H9 (cell line): ENCODE measurements around the gene ARPIN. TPM values are rescaled to one million over a fixed set of nuclear protein-coding genes. Genes with fewer than 3 reads are reported as not detected.
"Not testable (repeated sequence)": the region's sequence is repeated elsewhere in the genome, so short reads cannot be mapped to it uniquely, and the experiment has no call there.

ENCODE experiments used
- DNase-seq: peaks from one replicate; pipeline ENCODE4 v3.0.0-alpha.2; 2017
- H2AFZ ChIP-seq: one replicate; pipeline ENCODE4 v1.6.1; 2013; ENCODE audit warnings: mild to moderate bottlenecking, low read length, control low read depth, moderate library complexity
- H2AK5ac ChIP-seq: 2 replicates; pipeline ENCODE4 v1.6.1; 2013; ENCODE audit warnings: low read length, control low read depth, mixed read lengths; ENCODE audit not compliant: insufficient read length
- H2BK120ac ChIP-seq: one replicate; pipeline ENCODE4 v1.6.1; 2013; ENCODE audit warnings: low read depth, mild to moderate bottlenecking, low read length, control low read depth, inconsistent platforms; ENCODE audit not compliant: poor library complexity, severe bottlenecking
- H2BK12ac ChIP-seq: 2 replicates; pipeline ENCODE4 v1.6.1; 2013; ENCODE audit warnings: low read length, control low read depth, mixed read lengths, low read depth; ENCODE audit not compliant: insufficient read length
- H2BK15ac ChIP-seq: 2 replicates; pipeline ENCODE4 v1.6.1; 2013; ENCODE audit warnings: low read depth, low read length, control low read depth
- H2BK20ac ChIP-seq: one replicate; pipeline ENCODE4 v1.6.1; 2013; ENCODE audit warnings: low read depth, mild to moderate bottlenecking, low read length, control low read depth, inconsistent platforms; ENCODE audit not compliant: poor library complexity, severe bottlenecking
- H2BK5ac ChIP-seq: 2 replicates; pipeline ENCODE4 v1.6.1; 2013; ENCODE audit warnings: low read length, control low read depth, mixed read lengths; ENCODE audit not compliant: insufficient read length
- H3K14ac ChIP-seq: 2 replicates; pipeline ENCODE4 v1.6.1; 2013; ENCODE audit warnings: low read length, control low read depth; ENCODE audit not compliant: insufficient read depth
- H3K18ac ChIP-seq: 2 replicates; pipeline ENCODE4 v1.6.1; 2013; ENCODE audit warnings: low read depth, mild to moderate bottlenecking, mixed read lengths, low read length, control low read depth; ENCODE audit not compliant: insufficient read length
- H3K23ac ChIP-seq: 2 replicates; pipeline ENCODE4 v1.6.1; 2013; ENCODE audit warnings: low read length, control low read depth, mixed read lengths, low read depth; ENCODE audit not compliant: insufficient read length
- H3K23me2 ChIP-seq: 2 replicates; pipeline ENCODE4 v1.6.1; 2013; ENCODE audit warnings: low read depth, mild to moderate bottlenecking, mixed read lengths, low read length, control low read depth; ENCODE audit not compliant: insufficient read length, poor library complexity, severe bottlenecking
- H3K27ac ChIP-seq: 2 replicates; pipeline ENCODE4 v1.5.1; 2013; ENCODE audit warnings: low read length, control low read depth, mixed read lengths, low read depth; ENCODE audit not compliant: insufficient read length
- H3K27me3 ChIP-seq: 2 replicates; pipeline ENCODE4 v1.6.1; 2013; ENCODE audit warnings: low read length, control low read depth, inconsistent platforms; ENCODE audit not compliant: insufficient read depth
- H3K4ac ChIP-seq: 2 replicates; pipeline ENCODE4 v1.6.1; 2013; ENCODE audit warnings: low read depth, mild to moderate bottlenecking, control low read depth, inconsistent platforms, low read length, moderate library complexity
- H3K4me1 ChIP-seq: 2 replicates; pipeline ENCODE4 v1.6.1; 2013; ENCODE audit warnings: low read length, control low read depth, inconsistent platforms; ENCODE audit not compliant: insufficient read depth
- H3K4me2 ChIP-seq: 2 replicates; pipeline ENCODE4 v1.6.1; 2013; ENCODE audit warnings: low read length, control low read depth, mixed read lengths; ENCODE audit not compliant: insufficient read length, insufficient read depth
- H3K56ac ChIP-seq: 2 replicates; pipeline ENCODE4 v1.6.1; 2013; ENCODE audit warnings: low read depth, mild to moderate bottlenecking, mixed read lengths, low read length, control low read depth; ENCODE audit not compliant: insufficient read length
- H3K79me1 ChIP-seq: 2 replicates; pipeline ENCODE4 v1.6.1; 2013; ENCODE audit warnings: low read depth, mild to moderate bottlenecking, moderate library complexity, low read length, control low read depth, inconsistent platforms; ENCODE audit not compliant: insufficient read depth, poor library complexity, severe bottlenecking
- H3K79me2 ChIP-seq: 2 replicates; pipeline ENCODE4 v1.6.1; 2013; ENCODE audit warnings: low read length, control low read depth, inconsistent platforms; ENCODE audit not compliant: insufficient read depth
- H3K9ac ChIP-seq: 2 replicates; pipeline ENCODE4 v1.6.1; 2013; ENCODE audit warnings: low read length, control low read depth, mixed read lengths; ENCODE audit not compliant: insufficient read length; ENCODE audit errors: extremely low read depth
- H3K9me3 ChIP-seq: one replicate; pipeline ENCODE4 v1.6.1; 2013; ENCODE audit warnings: low read depth, low read length, inconsistent platforms; ENCODE audit not compliant: control insufficient read depth
- H3T11ph ChIP-seq: one replicate; pipeline ENCODE4 v1.6.1; 2013; ENCODE audit warnings: mild to moderate bottlenecking, low read length, control low read depth, inconsistent platforms
- H4K20me1 ChIP-seq: one replicate; pipeline ENCODE4 v1.6.1; 2013; ENCODE audit not compliant: control insufficient read depth, insufficient read length, insufficient read depth
- H4K5ac ChIP-seq: 2 replicates; pipeline ENCODE4 v1.6.1; 2013; ENCODE audit warnings: low read depth, mild to moderate bottlenecking, mixed read lengths, low read length, control low read depth; ENCODE audit not compliant: insufficient read length
- H4K8ac ChIP-seq: replicated peaks from 2 replicates; pipeline ENCODE4 v1.6.1; 2013; ENCODE audit warnings: low read length, control low read depth, mixed read lengths, low read depth; ENCODE audit not compliant: insufficient read length
- H4K91ac ChIP-seq: 2 replicates; pipeline ENCODE4 v1.6.1; 2013; ENCODE audit warnings: low read depth, mild to moderate bottlenecking, moderate library complexity, mixed read lengths, low read length, control low read depth; ENCODE audit not compliant: insufficient read length
- H3K27ac Mint-ChIP-seq, 3 experiments: 2 replicates in 2 of 3; 3 replicates in 1 of 3; pipeline ENCODE4 v1.8.0; 2020 to 2021; ENCODE audit warnings: mixed read lengths in 3 of 3, mild to moderate bottlenecking in 1 of 3, moderate library complexity in 1 of 3
- H3K27me3 Mint-ChIP-seq: 2 replicates; pipeline ENCODE4 v1.8.0; 2021; ENCODE audit warnings: low read depth, mild to moderate bottlenecking, moderate library complexity, mixed read lengths
- H3K36me3 Mint-ChIP-seq, 3 experiments: 2 replicates in 2 of 3; 3 replicates in 1 of 3; pipeline ENCODE4 v1.8.0; 2020 to 2021; ENCODE audit warnings: low read depth in 3 of 3, mixed read lengths in 3 of 3; ENCODE audit not compliant: insufficient read depth in 1 of 3
- H3K4me1 Mint-ChIP-seq, 2 experiments: 2 replicates each; pipeline ENCODE4 v1.8.0; 2020; ENCODE audit warnings: mixed read lengths in 2 of 2
- H3K4me3 Mint-ChIP-seq, 2 experiments: 2 replicates in 1 of 2; 3 replicates in 1 of 2; pipeline ENCODE4 v1.8.0; 2020 to 2021; ENCODE audit warnings: mild to moderate bottlenecking in 2 of 2, mixed read lengths in 2 of 2, moderate library complexity in 1 of 2
- H3K9me3 Mint-ChIP-seq, 2 experiments: 2 replicates in 1 of 2; 3 replicates in 1 of 2; pipeline ENCODE4 v1.8.0; 2020; ENCODE audit warnings: mild to moderate bottlenecking in 2 of 2, mixed read lengths in 2 of 2, moderate library complexity in 1 of 2
- CTCF ChIP-seq: fragments of 200-600 bp; sonication (generic); conservative IDR thresholded peaks from 3 replicates; pipeline ENCODE4 v1.8.0; 2021; ENCODE audit warnings: antibody characterized with exemption, mild to moderate bottlenecking
- WGBS: extraction: QIAGEN DNeasy Blood & Tissue Kit; methylation state at CpG from one replicate; pipeline ENCODE4 v1.1.7; 2013; ENCODE audit warnings: missing lambda C conversion rate, low lambda C conversion rate, mixed read lengths; ENCODE audit not compliant: insufficient read length; ENCODE audit errors: extremely low coverage; 5-methylcytosine and 5-hydroxymethylcytosine counted together
- total RNA-seq: library from RNA; stranded (reverse); gene quantifications from 2 replicates; pipeline ENCODE4 v1.2.1, GENCODE V29; 2021

The ARPIN gene
- total RNA-seq, 1 experiment from 2014 or later, result 6.4 TPM

GRCh38 chr15:89958107-89958805, 45.5 kb upstream of the ARPIN start:
- Histone ChIP-seq H3K9me3 (no peaks in the 10 kb centered on the region), H3K4me1 (no peaks in the 10 kb centered on the region), H2BK5ac (no peak overlapping the region), H3K27me3 (no peaks in the 10 kb centered on the region), H3K56ac (no peak overlapping the region), H2AK5ac (no peak overlapping the region), H4K91ac (no peak overlapping the region), H3K9ac (no peak overlapping the region), H2BK120ac (no peak overlapping the region), H3K4ac (no peak overlapping the region), H3K4me2 (no peak overlapping the region), H3T11ph (no peak overlapping the region), H3K18ac (no peak overlapping the region), H2BK20ac (no peak overlapping the region), H3K23me2 (no peaks in the 10 kb centered on the region), H3K27ac (no peak overlapping the region), H4K8ac (no peak overlapping the region), H3K14ac (no peak overlapping the region), H2AFZ (no peak overlapping the region), H3K79me1 (no peaks in the 10 kb centered on the region), H2BK12ac (no peak overlapping the region), H3K79me2 (no peaks in the 10 kb centered on the region), H3K23ac (no peak overlapping the region), H4K20me1 (no peaks in the 10 kb centered on the region), H2BK15ac (no peak overlapping the region), H4K5ac (no peak overlapping the region)
- no peaks in the 10 kb centered on the region; the same call in 1 of the 2 replicates for H3K27me3 Mint-ChIP-seq
- no peak overlapping the region; a peak in 1 of 7 replicates for H3K27ac Mint-ChIP-seq
- H3K36me3 Mint-ChIP-seq, result peaks cover 0 to 5% (median 0%) of the 10 kb centered on the region in 3 experiments; a peak in 1 of 7 replicates
- TF ChIP-seq CTCF, result no peak
- no peak for DNase-seq
- no peaks in the 10 kb centered on the region for H3K4me1 Mint-ChIP-seq
- H3K4me3 Mint-ChIP-seq, result no peak overlapping the region
- WGBS, result no CpG with 5 or more reads among the region's 18 CpGs
- peaks cover 4 to 5% of the 10 kb centered on the region in 2 experiments; a peak in 4 of 5 replicates for H3K9me3 Mint-ChIP-seq

GRCh38 chr15:89955449-89955998, 42.8 kb upstream of the ARPIN start:
- H4K8ac ChIP-seq, H2BK120ac ChIP-seq, H3K9ac ChIP-seq, H3T11ph ChIP-seq, H3K9me3 Mint-ChIP-seq, H4K91ac ChIP-seq, H3K4ac ChIP-seq, H3K79me2 ChIP-seq, H3K27ac Mint-ChIP-seq, H2BK5ac ChIP-seq, H3K27ac ChIP-seq, H2BK20ac ChIP-seq, H3K18ac ChIP-seq, H3K36me3 Mint-ChIP-seq, H3K27me3 Mint-ChIP-seq, H2BK12ac ChIP-seq, H3K4me3 Mint-ChIP-seq, H3K79me1 ChIP-seq, H2AFZ ChIP-seq, DNase-seq, H2BK15ac ChIP-seq, H3K4me2 ChIP-seq, H4K5ac ChIP-seq, H3K23me2 ChIP-seq, H3K14ac ChIP-seq, H3K4me1 Mint-ChIP-seq, H3K23ac ChIP-seq, H3K4me1 ChIP-seq, H4K20me1 ChIP-seq, H2AK5ac ChIP-seq, H3K56ac ChIP-seq, H3K27me3 ChIP-seq, H3K9me3 ChIP-seq: not testable (repeated sequence)
- no CpG with 5 or more reads among the region's 13 CpGs for WGBS
